Measurements from ENCODE around the gene GSX1. TPM values are rescaled to one million over a fixed set of nuclear protein-coding genes. Genes with fewer than 3 reads are reported as not detected.

The GSX1 gene
- total and polyA plus RNA-seq, 2 donors (not counting 3 experiments of a cell fraction or from before 2014, with no cell fraction given) = not detected

GRCh38 chr13:27820524-27821482 lies 28.5 kb downstream of the GSX1 start:
- dilution Hi-C loops (cut with MboI; ENCODE audit: extremely low pct_ligation_motif_present, low sequenced_read_pairs) (no loop called here), intact Hi-C loops (cut with micrococcal nuclease) (no loop called here)
- H3K36me3 ChIP-seq (ENCODE audit: control insufficient read depth in 2 of 2, extremely low read depth in 1 of 2, insufficient read depth in 2 of 2, low read length in 2 of 2) = no peaks in the 10 kb centered on the region
- DNase-seq (ENCODE audit: low read depth, low spot score) (no peak), FAIRE-seq (no peak)
- no peaks in the 10 kb centered on the region for H4K20me1 ChIP-seq (replicated peaks; ENCODE audit: control insufficient read depth, extremely low read depth, insufficient read depth, low read length)
- no peaks in the 10 kb centered on the region for H3K9me1 ChIP-seq (replicated peaks; ENCODE audit: control insufficient read depth, extremely low read depth, insufficient read depth, low read length)
- TF ChIP-seq POLR2A (IDR thresholded peaks at IDR 0.05; ENCODE audit: low read depth, low read length) (no peak), JUN (IDR thresholded peaks at IDR 0.05; ENCODE audit: borderline replicate concordance, insufficient read depth, insufficient read length, low read depth) (no peak)
- CTCF ChIA-PET = interaction anchor here (1.6 kb wide), 1 partner anchor 10 kb away, joined by 7 read pairs; no protein-coding TSS in a partner anchor
- H3K4me2 ChIP-seq (ENCODE audit: insufficient read depth, low read length) = no peak overlapping the region
- H3K79me2 ChIP-seq (ENCODE audit: control insufficient read depth, insufficient read depth, low read length) = no peaks in the 10 kb centered on the region
- no peak overlapping the region for H3K27ac ChIP-seq (ENCODE audit: insufficient read depth, low read depth, low read length)
- no peaks in the 10 kb centered on the region for H3K4me1 ChIP-seq (ENCODE audit: control insufficient read depth, extremely low read depth, insufficient read depth, low read length)
- H3K27me3 ChIP-seq (ENCODE audit: control insufficient read depth in 2 of 2, insufficient read depth in 2 of 2, low read length in 2 of 2) = peaks cover 37 to 40% of the 10 kb centered on the region in 2 experiments
- POLR2A ChIA-PET = no interaction called here
- H3K9me3 ChIP-seq (replicated peaks; ENCODE audit: control insufficient read depth, insufficient read depth, low read length) = no peaks in the 10 kb centered on the region
- no peak overlapping the region for H3K4me3 ChIP-seq (replicated peaks in 1 of 3; ENCODE audit: insufficient read depth in 1 of 3, low read depth in 1 of 3, low read length in 3 of 3)
- no peak overlapping the region for H2AFZ ChIP-seq (ENCODE audit: low read depth, low read length)
- BruUV-seq (replicated peaks) = no TSS peak
- H3K9ac ChIP-seq (replicated peaks; ENCODE audit: extremely low read depth, insufficient read depth, low read length) = no peak overlapping the region

DNA sequence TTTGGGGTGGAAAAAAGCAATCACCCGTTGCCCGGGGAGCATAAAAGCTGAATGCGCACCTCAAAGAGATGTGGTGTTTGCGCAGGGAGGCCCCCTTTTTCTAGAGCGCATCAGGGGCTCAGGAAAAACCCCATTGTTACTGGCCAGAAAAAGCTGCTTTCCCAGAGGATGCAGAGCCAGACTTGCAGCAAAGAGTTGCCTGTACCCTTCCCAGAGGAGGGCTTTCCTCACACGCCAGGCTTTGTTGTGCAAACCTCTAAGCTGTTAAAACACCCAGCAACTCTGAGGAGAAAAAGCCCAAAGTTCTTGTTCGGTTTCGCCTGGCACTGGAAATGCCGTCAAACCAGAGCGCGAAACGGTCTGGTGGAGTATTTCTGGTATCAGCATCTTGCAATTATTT lies 29.3 kb downstream of the GSX1 start:
- TF ChIP-seq FOS (IDR thresholded peaks at IDR 0.05; ENCODE audit: borderline replicate concordance, insufficient read depth, low read length) (no peak), MYC (IDR thresholded peaks at IDR 0.05; ENCODE audit: low read depth, low read length) (no peak), MAX (IDR thresholded peaks at IDR 0.05; ENCODE audit: insufficient read depth, insufficient read length) (no peak), POLR2A (IDR thresholded peaks at IDR 0.05; ENCODE audit: low read depth, low read length) (no peak), EZH2 (IDR thresholded peaks at IDR 0.05; ENCODE audit: borderline replicate concordance, low read depth, low read length, severe bottlenecking) (no peak), CTCF (IDR thresholded peaks at IDR 0.05; ENCODE audit: extremely low read depth in 1 of 2, insufficient read depth in 1 of 2, low read depth in 1 of 2, low read length in 2 of 2) (no peak), POLR2AphosphoS5 (IDR thresholded peaks at IDR 0.05; ENCODE audit: insufficient read depth, low read depth, low read length) (no peak), GATA2 (IDR thresholded peaks at IDR 0.05; ENCODE audit: insufficient read depth, insufficient read length, low read depth, low read length) (no peak), JUN (IDR thresholded peaks at IDR 0.05; ENCODE audit: borderline replicate concordance, insufficient read depth, insufficient read length, low read depth) (no peak)
- FAIRE-seq (no peak), DNase-seq (ENCODE audit: low read depth, low spot score) (no peak)
- H3K36me3 ChIP-seq (ENCODE audit: control insufficient read depth in 2 of 2, extremely low read depth in 1 of 2, insufficient read depth in 2 of 2, low read length in 2 of 2) = no peaks in the 10 kb centered on the region
- no peak overlapping the region for H2AFZ ChIP-seq (ENCODE audit: low read depth, low read length)
- H3K9me3 ChIP-seq (replicated peaks; ENCODE audit: control insufficient read depth, insufficient read depth, low read length) = no peaks in the 10 kb centered on the region
- POLR2A ChIA-PET = no interaction called here
- H4K20me1 ChIP-seq (replicated peaks; ENCODE audit: control insufficient read depth, extremely low read depth, insufficient read depth, low read length) = no peaks in the 10 kb centered on the region
- H3K9me1 ChIP-seq (replicated peaks; ENCODE audit: control insufficient read depth, extremely low read depth, insufficient read depth, low read length) = no peaks in the 10 kb centered on the region
- H3K4me1 ChIP-seq (ENCODE audit: control insufficient read depth, extremely low read depth, insufficient read depth, low read length) = no peaks in the 10 kb centered on the region
- peaks cover 37 to 40% of the 10 kb centered on the region in 2 experiments for H3K27me3 ChIP-seq (ENCODE audit: control insufficient read depth in 2 of 2, insufficient read depth in 2 of 2, low read length in 2 of 2)
- dilution Hi-C loops (cut with MboI; ENCODE audit: extremely low pct_ligation_motif_present, low sequenced_read_pairs) (no loop called here), intact Hi-C loops (cut with micrococcal nuclease) (no loop called here)
- BruUV-seq (replicated peaks) = no TSS peak
- no peak overlapping the region for H3K4me2 ChIP-seq (ENCODE audit: insufficient read depth, low read length)
- no peak overlapping the region for H3K4me3 ChIP-seq (replicated peaks in 1 of 3; ENCODE audit: insufficient read depth in 1 of 3, low read depth in 1 of 3, low read length in 3 of 3)
- CTCF ChIA-PET = interaction anchor here (0.8 to 10.9 kb wide), 6 partner anchors 10 to 460 kb away, joined by 3 to 484 read pairs (median 6); no protein-coding TSS in a partner anchor
- no peak overlapping the region for H3K27ac ChIP-seq (ENCODE audit: insufficient read depth, low read depth, low read length)
- H3K9ac ChIP-seq (replicated peaks; ENCODE audit: extremely low read depth, insufficient read depth, low read length) = no peak overlapping the region
- no peaks in the 10 kb centered on the region for H3K79me2 ChIP-seq (ENCODE audit: control insufficient read depth, insufficient read depth, low read length)

Data from endothelial cell of umbilical vein (primary cell).